Neural progenitor cell (in vitro differentiated cells): Measurements from ENCODE around the gene GAB2. TPM values are rescaled to one million over a fixed set of nuclear protein-coding genes. Genes with fewer than 3 reads are reported as not detected.

Source experiments
- DNase-seq: peaks from one replicate; pipeline ENCODE4 v3.0.0-alpha.2; 2016; ENCODE audit warnings: low spot score
- H2AFZ ChIP-seq: fragments of 200-600 bp; sonication (generic); replicated peaks from 2 replicates; pipeline ENCODE4 v1.6.1; 2016; ENCODE audit warnings: antibody characterized with exemption
- H3F3A ChIP-seq: fragments of 200-600 bp; sonication (generic); 2 replicates; pipeline ENCODE4 v1.6.1; 2016; ENCODE audit warnings: antibody characterized with exemption, low read depth
- H3K27ac ChIP-seq: fragments of 200-600 bp; sonication (generic); 2 replicates; pipeline ENCODE4 v1.5.1; 2016; ENCODE audit warnings: mild to moderate bottlenecking
- H3K27me3 ChIP-seq: fragments of 200-600 bp; sonication (generic); 2 replicates; pipeline ENCODE4 v1.6.1; 2016; ENCODE audit warnings: mild to moderate bottlenecking, moderate library complexity
- H3K36me3 ChIP-seq: fragments of 200-600 bp; sonication (generic); 2 replicates; pipeline ENCODE4 v1.5.1; 2016
- H3K4me1 ChIP-seq: fragments of 200-600 bp; sonication (generic); 2 replicates; pipeline ENCODE4 v1.6.1; 2016; ENCODE audit warnings: mixed run types
- H3K4me2 ChIP-seq: fragments of 200-600 bp; sonication (generic); 2 replicates; pipeline ENCODE4 v1.6.1; 2016
- H3K4me3 ChIP-seq: fragments of 200-600 bp; sonication (generic); 2 replicates; pipeline ENCODE4 v1.5.1; 2016
- H3K79me2 ChIP-seq: fragments of 200-600 bp; sonication (generic); 2 replicates; pipeline ENCODE4 v1.6.1; 2016; ENCODE audit warnings: low read depth
- H3K9ac ChIP-seq: fragments of 200-600 bp; sonication (generic); 2 replicates; pipeline ENCODE4 v1.6.1; 2016
- H3K9me3 ChIP-seq: fragments of 200-600 bp; sonication (generic); 2 replicates; pipeline ENCODE4 v1.5.1; 2016; ENCODE audit warnings: low read depth
- H4K20me1 ChIP-seq: fragments of 200-600 bp; sonication (generic); 2 replicates; pipeline ENCODE4 v1.6.1; 2016; ENCODE audit warnings: low read depth
- H3K27ac Mint-ChIP-seq: 3 replicates; pipeline ENCODE4 v1.8.0; 2021; ENCODE audit warnings: mixed read lengths
- H3K27me3 Mint-ChIP-seq: 2 replicates; pipeline ENCODE4 v1.8.0; 2022; ENCODE audit warnings: low read depth, mild to moderate bottlenecking, inconsistent platforms, moderate library complexity, mixed read lengths; ENCODE audit not compliant: insufficient read depth
- H3K36me3 Mint-ChIP-seq: 3 replicates; pipeline ENCODE4 v1.8.0; 2021; ENCODE audit warnings: mixed read lengths
- H3K4me1 Mint-ChIP-seq: 3 replicates; pipeline ENCODE4 v1.8.0; 2021; ENCODE audit warnings: mixed read lengths
- H3K4me3 Mint-ChIP-seq: 3 replicates; pipeline ENCODE4 v1.8.0; 2021; ENCODE audit warnings: mild to moderate bottlenecking, moderate library complexity, mixed read lengths
- H3K9me3 Mint-ChIP-seq: 3 replicates; pipeline ENCODE4 v1.8.0; 2020; ENCODE audit warnings: mixed read lengths
- EZH2 ChIP-seq: fragments of 200-600 bp; sonication (generic); IDR thresholded peaks from 2 replicates; pipeline ENCODE4 v1.6.1; 2017; ENCODE audit warnings: antibody characterized with exemption, mild to moderate bottlenecking, moderate library complexity
- EZH2phosphoT487 ChIP-seq: fragments of 200-600 bp; sonication (generic); IDR thresholded peaks from 2 replicates; pipeline ENCODE4 v1.6.1; 2017; ENCODE audit warnings: antibody characterized with exemption
- total RNA-seq: library from RNA; depleted of rRNA; stranded (reverse); fragments of >200 nt; gene quantifications from 2 replicates; pipeline ENCODE4 v1.2.3, GENCODE V29; 2015; ENCODE audit warnings: low replicate concordance
- TF ChIP-seq, protein P1 (sequence below): fragments of 200-600 bp; sonication (generic); IDR thresholded peaks from 2 replicates; pipeline ENCODE4 v1.5.1; 2017; ENCODE audit warnings: antibody characterized with exemption, mild to moderate bottlenecking

GAB2 gene
- total RNA-seq, 1 donor from 2014 or later, result 11.1 TPM

- H3K27ac Mint-ChIP-seq, result no peak overlapping the region
- Histone ChIP-seq H3K4me1 (no peaks in the 10 kb centered on the region), H3F3A (no peaks in the 10 kb centered on the region), H3K79me2 (no peaks in the 10 kb centered on the region), H3K4me3 (no peak overlapping the region), H3K4me2 (no peak overlapping the region), H3K27ac (no peak overlapping the region), H2AFZ (no peak overlapping the region), H3K36me3 (no peaks in the 10 kb centered on the region), H3K9me3 (no peaks in the 10 kb centered on the region), H3K9ac (no peak overlapping the region), H4K20me1 (no peaks in the 10 kb centered on the region), H3K27me3 (no peaks in the 10 kb centered on the region)
- peaks cover 2% of the 10 kb centered on the region for H3K27me3 Mint-ChIP-seq
- no peak overlapping the region for H3K4me3 Mint-ChIP-seq
- no peaks in the 10 kb centered on the region for H3K9me3 Mint-ChIP-seq
- no peak for DNase-seq
- TF ChIP-seq EZH2, result no peak
- TF ChIP-seq, protein P1, sequence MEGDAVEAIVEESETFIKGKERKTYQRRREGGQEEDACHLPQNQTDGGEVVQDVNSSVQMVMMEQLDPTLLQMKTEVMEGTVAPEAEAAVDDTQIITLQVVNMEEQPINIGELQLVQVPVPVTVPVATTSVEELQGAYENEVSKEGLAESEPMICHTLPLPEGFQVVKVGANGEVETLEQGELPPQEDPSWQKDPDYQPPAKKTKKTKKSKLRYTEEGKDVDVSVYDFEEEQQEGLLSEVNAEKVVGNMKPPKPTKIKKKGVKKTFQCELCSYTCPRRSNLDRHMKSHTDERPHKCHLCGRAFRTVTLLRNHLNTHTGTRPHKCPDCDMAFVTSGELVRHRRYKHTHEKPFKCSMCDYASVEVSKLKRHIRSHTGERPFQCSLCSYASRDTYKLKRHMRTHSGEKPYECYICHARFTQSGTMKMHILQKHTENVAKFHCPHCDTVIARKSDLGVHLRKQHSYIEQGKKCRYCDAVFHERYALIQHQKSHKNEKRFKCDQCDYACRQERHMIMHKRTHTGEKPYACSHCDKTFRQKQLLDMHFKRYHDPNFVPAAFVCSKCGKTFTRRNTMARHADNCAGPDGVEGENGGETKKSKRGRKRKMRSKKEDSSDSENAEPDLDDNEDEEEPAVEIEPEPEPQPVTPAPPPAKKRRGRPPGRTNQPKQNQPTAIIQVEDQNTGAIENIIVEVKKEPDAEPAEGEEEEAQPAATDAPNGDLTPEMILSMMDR, result no peak
- TF ChIP-seq EZH2phosphoT487, result no peak
- peaks cover 19% of the 10 kb centered on the region for H3K36me3 Mint-ChIP-seq
- no peaks in the 10 kb centered on the region for H3K4me1 Mint-ChIP-seq
Observed at GRCh38 chr11:78460471-78460870, 42.9 kb upstream of the GAB2 start.

DNA sequence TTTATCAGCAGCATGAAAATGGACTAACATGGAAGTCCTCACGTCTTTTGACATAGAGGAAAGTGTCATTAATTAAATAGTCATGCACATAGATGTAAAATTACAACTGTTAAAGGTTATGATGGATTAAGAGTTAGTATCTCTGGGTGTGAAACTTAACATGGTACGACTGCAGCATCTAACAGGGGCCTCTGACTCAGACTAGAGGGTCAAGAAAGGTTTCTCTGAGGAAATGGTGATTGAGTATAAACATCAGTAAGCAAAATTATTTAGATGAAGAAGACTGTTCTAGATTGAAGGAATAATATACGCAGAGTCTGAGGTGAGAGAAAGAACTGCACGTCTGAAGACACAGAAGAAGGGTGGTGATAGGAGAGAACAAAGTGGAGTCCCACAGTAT, 42.1 kb upstream of the GAB2 start:
- no peak for DNase-seq
- TF ChIP-seq, protein P1, result no peak
- TF ChIP-seq EZH2phosphoT487, result no peak
- no peak for TF ChIP-seq EZH2
- no peak overlapping the region for H3K27ac Mint-ChIP-seq

DNA sequence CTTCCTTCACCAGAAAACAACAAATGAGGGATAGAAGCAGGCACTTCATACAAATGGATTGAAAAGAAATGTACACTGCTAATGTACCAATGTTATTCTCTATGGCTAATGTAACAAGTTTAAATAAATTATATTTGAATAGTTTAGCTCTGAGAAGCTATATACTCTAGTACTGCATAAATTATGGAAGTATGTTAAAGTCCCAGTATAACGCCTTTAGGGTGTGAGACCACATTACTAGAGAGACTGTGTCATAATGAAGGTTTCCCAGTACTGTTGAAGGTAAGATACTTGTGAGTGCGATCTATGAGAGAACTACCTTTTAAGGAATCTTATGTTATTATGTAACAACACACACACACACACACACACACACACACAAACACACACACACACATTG, 39.8 kb upstream of the GAB2 start:
- Histone ChIP-seq H3K36me3 (no peaks in the 10 kb centered on the region), H3F3A (no peaks in the 10 kb centered on the region), H3K4me1 (no peaks in the 10 kb centered on the region), H3K9ac (no peak overlapping the region), H3K27me3 (no peaks in the 10 kb centered on the region), H4K20me1 (no peaks in the 10 kb centered on the region), H3K27ac (no peak overlapping the region), H3K4me2 (no peak overlapping the region), H3K4me3 (no peak overlapping the region), H3K9me3 (no peaks in the 10 kb centered on the region), H3K79me2 (no peaks in the 10 kb centered on the region), H2AFZ (no peak overlapping the region)
- no peak overlapping the region for H3K4me3 Mint-ChIP-seq
- no peaks in the 10 kb centered on the region for H3K9me3 Mint-ChIP-seq
- peaks cover 13% of the 10 kb centered on the region for H3K36me3 Mint-ChIP-seq
- H3K4me1 Mint-ChIP-seq, result no peaks in the 10 kb centered on the region
- DNase-seq, result no peak
- TF ChIP-seq, protein P1, result no peak
- TF ChIP-seq EZH2 (no peak), EZH2phosphoT487 (no peak)
- H3K27ac Mint-ChIP-seq, result no peak overlapping the region
- peaks cover 2% of the 10 kb centered on the region for H3K27me3 Mint-ChIP-seq

More for the DNA sequence above, 42.1 kb upstream of the GAB2 start:
- Histone ChIP-seq H3K4me2 (no peak overlapping the region), H3K27ac (no peak overlapping the region), H4K20me1 (no peaks in the 10 kb centered on the region), H3K27me3 (no peaks in the 10 kb centered on the region), H3F3A (no peaks in the 10 kb centered on the region), H3K4me1 (no peaks in the 10 kb centered on the region), H3K4me3 (no peak overlapping the region), H3K36me3 (no peaks in the 10 kb centered on the region), H2AFZ (no peak overlapping the region), H3K79me2 (no peaks in the 10 kb centered on the region), H3K9me3 (no peaks in the 10 kb centered on the region), H3K9ac (no peak overlapping the region)
- H3K4me1 Mint-ChIP-seq, result no peaks in the 10 kb centered on the region
- H3K36me3 Mint-ChIP-seq, result peaks cover 19% of the 10 kb centered on the region
- no peaks in the 10 kb centered on the region for H3K9me3 Mint-ChIP-seq
- H3K27me3 Mint-ChIP-seq, result peaks cover 2% of the 10 kb centered on the region
- no peak overlapping the region for H3K4me3 Mint-ChIP-seq
